NT2/D1 (cell line): Measurements from ENCODE around the gene SLC12A8.

Experiments used
- DNase-seq: peaks from one replicate; pipeline ENCODE4 v3.0.0-alpha.2; 2011; ENCODE audit warnings: low read depth, low spot score
- H3K27me3 ChIP-seq: 2 replicates; pipeline ENCODE4 v1.6.0; 2011; ENCODE audit warnings: mild to moderate bottlenecking; ENCODE audit not compliant: insufficient read length, insufficient read depth
- H3K36me3 ChIP-seq: 2 replicates; pipeline ENCODE4 v1.6.1; 2011; ENCODE audit warnings: mild to moderate bottlenecking, low read length, mixed read lengths; ENCODE audit not compliant: insufficient read depth, insufficient read length
- H3K4me1 ChIP-seq: 2 replicates; pipeline ENCODE4 v1.5.1; 2011; ENCODE audit not compliant: insufficient read depth, insufficient read length
- H3K4me3 ChIP-seq: 2 replicates; pipeline ENCODE4 v1.5.1; 2011; ENCODE audit warnings: low read depth; ENCODE audit not compliant: insufficient read length
- H3K9ac ChIP-seq: 2 replicates; pipeline ENCODE4 v1.6.0; 2011; ENCODE audit warnings: low read depth; ENCODE audit not compliant: insufficient read length
- H3K9me3 ChIP-seq: 2 replicates; pipeline ENCODE4 v1.5.1; 2011; ENCODE audit warnings: mild to moderate bottlenecking, low read length; ENCODE audit not compliant: insufficient read depth
- SUZ12 ChIP-seq: IDR thresholded peaks from 2 replicates; pipeline ENCODE4 v1.6.1; 2011; ENCODE audit not compliant: insufficient read length, insufficient read depth; ENCODE audit errors: extremely low read depth
- YY1 ChIP-seq: IDR thresholded peaks from 2 replicates; pipeline ENCODE4 v1.6.1; 2011; ENCODE audit not compliant: insufficient read length, insufficient read depth
- ZNF274 ChIP-seq: IDR thresholded peaks from 2 replicates; pipeline ENCODE4 v1.6.1; 2011; ENCODE audit warnings: mild to moderate bottlenecking, low read depth, low read length

Gene SLC12A8

GRCh38 chr3:125077864-125078263 is 134.7 kb downstream of the SLC12A8 start:
- Histone ChIP-seq H3K9me3 (no peaks in the 10 kb centered on the region), H3K9ac (no peak overlapping the region), H3K4me1 (peaks cover 4% of the 10 kb centered on the region), H3K4me3 (no peak overlapping the region), H3K36me3 (peaks cover 11% of the 10 kb centered on the region), H3K27me3 (no peaks in the 10 kb centered on the region)
- no peak for DNase-seq
- TF ChIP-seq ZNF274, result no peak

GRCh38 chr3:125076464-125076863 is 136.1 kb downstream of the SLC12A8 start:
- Histone ChIP-seq H3K27me3 (no peaks in the 10 kb centered on the region), H3K9me3 (no peaks in the 10 kb centered on the region), H3K36me3 (peaks cover 10% of the 10 kb centered on the region), H3K9ac (no peak overlapping the region), H3K4me1 (peaks cover 4% of the 10 kb centered on the region), H3K4me3 (no peak overlapping the region)
- no peak for TF ChIP-seq SUZ12
- no peak for TF ChIP-seq YY1
- TF ChIP-seq ZNF274, result no peak
- no peak for DNase-seq

- no peak overlapping the region for H3K9ac ChIP-seq
- DNase-seq, result no peak
- H3K4me3 ChIP-seq, result no peak overlapping the region
- peaks cover 9% of the 10 kb centered on the region for H3K36me3 ChIP-seq
- TF ChIP-seq ZNF274 (no peak), YY1 (no peak), SUZ12 (no peak)
- H3K9me3 ChIP-seq, result no peaks in the 10 kb centered on the region
- H3K4me1 ChIP-seq, result peaks cover 4% of the 10 kb centered on the region
- no peaks in the 10 kb centered on the region for H3K27me3 ChIP-seq
These were observed 136.8 kb downstream of the SLC12A8 start for GRCh38 chr3:125075738-125076137.

GRCh38 chr3:125073390-125073905 is 139.1 kb downstream of the SLC12A8 start:
- H3K4me1 ChIP-seq, result peaks cover 4% of the 10 kb centered on the region
- H3K4me3 ChIP-seq, result no peak overlapping the region
- H3K36me3 ChIP-seq, result no peaks in the 10 kb centered on the region
- H3K9me3 ChIP-seq, result no peaks in the 10 kb centered on the region
- no peak for DNase-seq
- H3K9ac ChIP-seq, result no peak overlapping the region
- no peak for TF ChIP-seq YY1
- no peak for TF ChIP-seq SUZ12
- TF ChIP-seq ZNF274, result no peak
- no peaks in the 10 kb centered on the region for H3K27me3 ChIP-seq

- Histone ChIP-seq H3K27me3 (no peaks in the 10 kb centered on the region), H3K9me3 (no peaks in the 10 kb centered on the region), H3K36me3 (no peaks in the 10 kb centered on the region), H3K4me1 (peaks cover 4% of the 10 kb centered on the region), H3K9ac (no peak overlapping the region), H3K4me3 (no peak overlapping the region)
- TF ChIP-seq YY1, result no peak
- TF ChIP-seq ZNF274, result no peak
- TF ChIP-seq SUZ12, result no peak
- no peak for DNase-seq
These were observed 139.7 kb downstream of the SLC12A8 start for GRCh38 chr3:125072749-125073389.

- Histone ChIP-seq H3K4me3 (no peak overlapping the region), H3K4me1 (peaks cover 4% of the 10 kb centered on the region), H3K36me3 (no peaks in the 10 kb centered on the region), H3K27me3 (no peaks in the 10 kb centered on the region), H3K9ac (no peak overlapping the region), H3K9me3 (no peaks in the 10 kb centered on the region)
- TF ChIP-seq YY1, result no peak
- TF ChIP-seq ZNF274, result no peak
- no peak for TF ChIP-seq SUZ12
- DNase-seq, result no peak
These were observed 140.2 kb downstream of the SLC12A8 start for GRCh38 chr3:125072301-125072700.

GRCh38 chr3:125069968-125070745 is 142.4 kb downstream of the SLC12A8 start:
- Histone ChIP-seq H3K36me3 (no peaks in the 10 kb centered on the region), H3K9ac (no peak overlapping the region), H3K4me1 (no peaks in the 10 kb centered on the region), H3K27me3 (no peaks in the 10 kb centered on the region), H3K9me3 (no peaks in the 10 kb centered on the region), H3K4me3 (no peak overlapping the region)
- DNase-seq, result no peak
- TF ChIP-seq SUZ12, result no peak
- no peak for TF ChIP-seq ZNF274
- no peak for TF ChIP-seq YY1
